Measurements from ENCODE around the gene ATP10B. TPM values are rescaled to one million over a fixed set of nuclear protein-coding genes. Genes with fewer than 3 reads are reported as not detected.

ATP10B gene
- total and polyA plus RNA-seq, 2 of the 13 experiments (the other 11 are each of a cell fraction or from before 2014, with no cell fraction given): not detected

GRCh38 chr5:160797020-160797419 lies 55.0 kb downstream of the ATP10B start (continued):
- TF ChIP-seq RBM39 (IDR thresholded peaks at IDR 0.05; ENCODE audit: low read depth, low read length, poor library complexity, severe bottlenecking) (no peak), KLF15 (CRISPR knock-in tag; IDR thresholded peaks at IDR 0.05; ENCODE audit: borderline replicate concordance) (no peak), ATF7-NPFF (CRISPR knock-in tag; IDR thresholded peaks at IDR 0.05; ENCODE audit: low read depth) (no peak), ZBTB34 (CRISPR knock-in tag; IDR thresholded peaks at IDR 0.05) (no peak), PATZ1 (CRISPR knock-in tag; IDR thresholded peaks at IDR 0.05) (no peak), HDAC2 (CRISPR knock-in tag; IDR thresholded peaks at IDR 0.05) (no peak), ZSCAN25 (CRISPR knock-in tag; IDR thresholded peaks at IDR 0.05) (no peak), SIX4 (CRISPR knock-in tag; IDR thresholded peaks at IDR 0.05) (no peak), ZNF850 (CRISPR knock-in tag; conservative IDR thresholded peaks at IDR 0.05) (no peak), AFF4 (CRISPR knock-in tag; IDR thresholded peaks at IDR 0.05) (no peak), ZSCAN20 (CRISPR knock-in tag; IDR thresholded peaks at IDR 0.05; ENCODE audit: borderline replicate concordance) (no peak), AHDC1 (CRISPR knock-in tag; IDR thresholded peaks at IDR 0.05; ENCODE audit: borderline replicate concordance) (no peak), ZBTB44 (CRISPR knock-in tag; IDR thresholded peaks at IDR 0.05) (no peak)
